ENCODE results near the gene CAND2.

Gene CAND2

GRCh38 chr3:12822725-12823373 is 26.4 kb downstream of the CAND2 start:
- peaks cover 9% of the 10 kb centered on the region; the same call in 1 of the 2 replicates for H3K36me3 ChIP-seq (ENCODE audit: insufficient read depth, low read depth, low read length)
- no peak overlapping the region for H3K9ac ChIP-seq (ENCODE audit: low read depth, low read length)
- H3K4me1 ChIP-seq (ENCODE audit: insufficient read depth, low read length): no peaks in the 10 kb centered on the region
- H3K9me3 ChIP-seq (ENCODE audit: insufficient read depth, low read depth, low read length): no peaks in the 10 kb centered on the region
- H3K27ac ChIP-seq (ENCODE audit: low read length): no peak overlapping the region
- H3K27me3 ChIP-seq (ENCODE audit: insufficient read depth, low read length): no peaks in the 10 kb centered on the region
- no peak overlapping the region for H3K4me3 ChIP-seq (ENCODE audit: low read length)

- peaks cover 7% of the 10 kb centered on the region; the same call in 1 of the 2 replicates for H3K36me3 ChIP-seq (ENCODE audit: insufficient read depth, low read depth, low read length)
- no peaks in the 10 kb centered on the region for H3K4me1 ChIP-seq (ENCODE audit: insufficient read depth, low read length)
- no peaks in the 10 kb centered on the region for H3K9me3 ChIP-seq (ENCODE audit: insufficient read depth, low read depth, low read length)
- H3K27ac ChIP-seq (ENCODE audit: low read length): no peak overlapping the region
- H3K27me3 ChIP-seq (ENCODE audit: insufficient read depth, low read length): no peaks in the 10 kb centered on the region
- no peak overlapping the region for H3K4me3 ChIP-seq (ENCODE audit: low read length)
- H3K9ac ChIP-seq (ENCODE audit: low read depth, low read length): no peak overlapping the region
Measured at GRCh38 chr3:12824299-12824698, 27.8 kb downstream of the CAND2 start.

DNA sequence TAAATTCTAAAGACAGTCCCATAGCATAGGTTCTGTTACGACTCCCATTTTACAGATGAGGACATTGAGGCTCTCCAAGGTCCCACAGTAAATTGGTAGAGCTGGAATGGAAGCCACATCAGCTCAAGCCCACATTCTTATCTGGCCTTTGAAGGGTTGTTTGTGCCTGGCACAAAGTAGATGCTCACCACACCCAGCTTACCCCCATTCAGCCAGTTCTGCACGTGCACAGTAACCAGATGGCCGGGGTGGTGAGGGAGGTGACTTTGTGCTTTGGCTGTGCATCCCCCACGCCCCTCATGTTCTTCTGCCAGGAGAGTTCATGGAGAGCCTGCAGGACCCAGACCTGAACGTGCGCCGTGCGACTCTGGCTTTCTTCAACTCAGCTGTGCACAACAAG is 28.7 kb downstream of the CAND2 start:
- no peak overlapping the region for H3K4me3 ChIP-seq (ENCODE audit: low read length)
- H3K27me3 ChIP-seq (ENCODE audit: insufficient read depth, low read length): no peaks in the 10 kb centered on the region
- H3K4me1 ChIP-seq (ENCODE audit: insufficient read depth, low read length): no peaks in the 10 kb centered on the region
- H3K36me3 ChIP-seq (ENCODE audit: insufficient read depth, low read depth, low read length): peaks cover 14% of the 10 kb centered on the region; the same call in 1 of the 2 replicates
- no peak overlapping the region for H3K9ac ChIP-seq (ENCODE audit: low read depth, low read length)
- no peak overlapping the region for H3K27ac ChIP-seq (ENCODE audit: low read length)
- H3K9me3 ChIP-seq (ENCODE audit: insufficient read depth, low read depth, low read length): no peaks in the 10 kb centered on the region

DNA sequence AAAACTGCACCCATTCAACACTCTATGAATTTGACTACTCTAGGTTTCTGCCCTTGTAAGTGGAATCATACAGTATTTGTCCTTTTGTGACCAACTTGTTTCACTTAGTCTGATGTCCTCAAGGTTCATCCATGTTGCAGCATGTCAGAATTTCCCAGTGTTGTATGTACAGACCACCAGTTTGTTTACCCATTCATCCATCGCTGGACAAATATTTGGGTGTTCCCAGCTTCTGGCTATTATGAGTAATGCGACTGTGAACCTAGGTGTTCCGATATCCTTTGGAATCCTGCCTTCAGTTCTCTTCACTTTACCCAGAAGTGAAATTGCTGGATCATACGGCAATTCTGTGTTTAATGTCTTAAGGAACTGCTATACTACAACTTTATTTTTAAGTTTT is 32.3 kb downstream of the CAND2 start:
- Histone ChIP-seq H3K27me3 (ENCODE audit: insufficient read depth, low read length) (no peaks in the 10 kb centered on the region), H3K27ac (ENCODE audit: low read length) (no peak overlapping the region), H3K9ac (ENCODE audit: low read depth, low read length) (no peak overlapping the region), H3K36me3 (ENCODE audit: insufficient read depth, low read depth, low read length) (peaks cover 43% of the 10 kb centered on the region), H3K4me3 (ENCODE audit: low read length) (no peak overlapping the region), H3K4me1 (ENCODE audit: insufficient read depth, low read length) (no peaks in the 10 kb centered on the region; the same call in 1 of the 2 replicates), H3K9me3 (ENCODE audit: insufficient read depth, low read depth, low read length) (no peaks in the 10 kb centered on the region)

DNA sequence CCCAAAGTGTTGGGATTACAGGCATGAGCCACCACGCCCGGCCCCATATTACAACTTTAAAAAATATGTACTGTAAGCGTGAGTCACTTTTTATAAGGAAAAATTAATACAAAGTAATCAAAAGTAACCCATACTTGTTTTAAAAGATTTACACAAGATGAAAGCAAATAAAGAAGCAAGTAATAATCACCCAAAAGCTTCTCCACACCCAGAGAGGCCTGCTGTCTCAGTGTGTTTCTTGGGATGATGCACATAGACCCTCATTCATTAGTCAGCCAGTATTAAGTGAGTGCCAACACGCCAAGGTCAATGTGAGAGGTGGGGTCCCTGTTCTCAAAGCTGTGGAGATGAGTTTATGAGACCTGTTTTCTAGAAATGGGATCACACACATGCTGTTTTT is 32.9 kb downstream of the CAND2 start:
- no peak overlapping the region for H3K9ac ChIP-seq (ENCODE audit: low read depth, low read length)
- no peak overlapping the region for H3K27ac ChIP-seq (ENCODE audit: low read length)
- peaks cover 50% of the 10 kb centered on the region for H3K36me3 ChIP-seq (ENCODE audit: insufficient read depth, low read depth, low read length)
- H3K27me3 ChIP-seq (ENCODE audit: insufficient read depth, low read length): no peaks in the 10 kb centered on the region
- H3K9me3 ChIP-seq (ENCODE audit: insufficient read depth, low read depth, low read length): no peaks in the 10 kb centered on the region
- H3K4me3 ChIP-seq (ENCODE audit: low read length): no peak overlapping the region
- peaks cover 3% of the 10 kb centered on the region; the same call in 1 of the 2 replicates for H3K4me1 ChIP-seq (ENCODE audit: insufficient read depth, low read length)

- Histone ChIP-seq H3K27me3 (ENCODE audit: insufficient read depth, low read length) (no peaks in the 10 kb centered on the region), H3K9me3 (ENCODE audit: insufficient read depth, low read depth, low read length) (no peaks in the 10 kb centered on the region), H3K4me3 (ENCODE audit: low read length) (no peak overlapping the region), H3K36me3 (ENCODE audit: insufficient read depth, low read depth, low read length) (peaks cover 57% of the 10 kb centered on the region), H3K4me1 (ENCODE audit: insufficient read depth, low read length) (peaks cover 9% of the 10 kb centered on the region; the same call in 1 of the 2 replicates), H3K27ac (ENCODE audit: low read length) (no peak overlapping the region), H3K9ac (ENCODE audit: low read depth, low read length) (no peak overlapping the region)
Measured at GRCh38 chr3:12829886-12830784, 33.7 kb downstream of the CAND2 start.

DNA sequence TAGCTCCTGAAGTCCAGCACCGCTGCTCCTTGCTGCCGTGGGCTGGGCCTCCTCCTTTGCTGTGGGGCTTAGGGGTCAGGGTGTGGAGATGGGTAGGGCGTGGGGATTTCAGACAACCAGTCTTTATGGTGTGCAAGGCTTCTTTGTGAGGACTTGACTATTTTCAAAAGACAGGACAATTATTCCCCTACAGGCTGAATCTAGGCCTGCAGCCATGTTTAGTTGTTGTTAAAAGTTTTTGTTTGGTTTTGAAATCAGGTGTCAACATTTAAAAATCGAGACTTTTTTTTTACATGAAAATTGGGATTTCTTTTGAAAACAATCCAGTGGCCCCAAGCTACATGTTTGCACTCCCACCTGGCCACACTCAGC is 34.3 kb downstream of the CAND2 start:
- no peaks in the 10 kb centered on the region for H3K9me3 ChIP-seq (ENCODE audit: insufficient read depth, low read depth, low read length)
- peaks cover 11% of the 10 kb centered on the region; the same call in 1 of the 2 replicates for H3K4me1 ChIP-seq (ENCODE audit: insufficient read depth, low read length)
- H3K4me3 ChIP-seq (ENCODE audit: low read length): no peak overlapping the region
- peaks cover 61% of the 10 kb centered on the region for H3K36me3 ChIP-seq (ENCODE audit: insufficient read depth, low read depth, low read length)
- no peak overlapping the region for H3K27ac ChIP-seq (ENCODE audit: low read length)
- H3K9ac ChIP-seq (ENCODE audit: low read depth, low read length): no peak overlapping the region
- no peaks in the 10 kb centered on the region for H3K27me3 ChIP-seq (ENCODE audit: insufficient read depth, low read length)

DNA sequence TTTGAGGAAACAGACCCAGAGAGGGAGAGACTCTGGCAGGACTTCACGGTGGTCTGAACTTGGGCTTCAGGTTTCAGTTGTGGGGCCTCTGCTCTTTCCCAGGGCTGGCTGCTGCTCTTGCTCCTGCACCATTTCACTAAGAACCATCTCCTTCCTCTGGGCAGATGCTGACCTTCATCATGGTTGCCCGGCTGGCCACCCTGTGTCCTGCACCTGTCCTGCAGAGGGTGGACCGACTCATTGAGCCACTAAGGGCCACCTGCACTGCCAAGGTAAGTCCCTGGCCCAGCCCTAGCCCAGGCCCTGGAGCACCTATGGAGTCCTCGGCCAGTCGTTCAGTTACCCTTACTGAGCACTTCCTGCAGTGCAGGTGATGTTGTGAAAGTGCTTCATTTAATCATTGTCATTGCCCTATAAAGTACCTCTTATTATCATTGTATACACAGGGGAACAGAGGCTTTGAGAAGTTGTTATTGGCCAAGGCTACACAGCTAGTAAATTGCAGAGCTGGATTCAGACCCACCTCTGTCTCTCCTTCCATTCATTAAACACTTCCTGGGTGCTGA is 34.9 kb downstream of the CAND2 start:
- Histone ChIP-seq H3K27ac (ENCODE audit: low read length) (no peak overlapping the region), H3K27me3 (ENCODE audit: insufficient read depth, low read length) (no peaks in the 10 kb centered on the region), H3K4me3 (ENCODE audit: low read length) (no peak overlapping the region), H3K4me1 (ENCODE audit: insufficient read depth, low read length) (peaks cover 11% of the 10 kb centered on the region; the same call in 1 of the 2 replicates), H3K36me3 (ENCODE audit: insufficient read depth, low read depth, low read length) (peaks cover 64% of the 10 kb centered on the region), H3K9me3 (ENCODE audit: insufficient read depth, low read depth, low read length) (no peaks in the 10 kb centered on the region), H3K9ac (ENCODE audit: low read depth, low read length) (no peak overlapping the region)

GRCh38 chr3:12832350-12833221 is 36.1 kb downstream of the CAND2 start:
- Histone ChIP-seq H3K4me1 (ENCODE audit: insufficient read depth, low read length) (peaks cover 11% of the 10 kb centered on the region; the same call in 1 of the 2 replicates), H3K4me3 (ENCODE audit: low read length) (no peak overlapping the region), H3K9me3 (ENCODE audit: insufficient read depth, low read depth, low read length) (no peaks in the 10 kb centered on the region), H3K27ac (ENCODE audit: low read length) (no peak overlapping the region), H3K36me3 (ENCODE audit: insufficient read depth, low read depth, low read length) (peaks cover 76% of the 10 kb centered on the region), H3K9ac (ENCODE audit: low read depth, low read length) (no peak overlapping the region), H3K27me3 (ENCODE audit: insufficient read depth, low read length) (no peaks in the 10 kb centered on the region)

DNA sequence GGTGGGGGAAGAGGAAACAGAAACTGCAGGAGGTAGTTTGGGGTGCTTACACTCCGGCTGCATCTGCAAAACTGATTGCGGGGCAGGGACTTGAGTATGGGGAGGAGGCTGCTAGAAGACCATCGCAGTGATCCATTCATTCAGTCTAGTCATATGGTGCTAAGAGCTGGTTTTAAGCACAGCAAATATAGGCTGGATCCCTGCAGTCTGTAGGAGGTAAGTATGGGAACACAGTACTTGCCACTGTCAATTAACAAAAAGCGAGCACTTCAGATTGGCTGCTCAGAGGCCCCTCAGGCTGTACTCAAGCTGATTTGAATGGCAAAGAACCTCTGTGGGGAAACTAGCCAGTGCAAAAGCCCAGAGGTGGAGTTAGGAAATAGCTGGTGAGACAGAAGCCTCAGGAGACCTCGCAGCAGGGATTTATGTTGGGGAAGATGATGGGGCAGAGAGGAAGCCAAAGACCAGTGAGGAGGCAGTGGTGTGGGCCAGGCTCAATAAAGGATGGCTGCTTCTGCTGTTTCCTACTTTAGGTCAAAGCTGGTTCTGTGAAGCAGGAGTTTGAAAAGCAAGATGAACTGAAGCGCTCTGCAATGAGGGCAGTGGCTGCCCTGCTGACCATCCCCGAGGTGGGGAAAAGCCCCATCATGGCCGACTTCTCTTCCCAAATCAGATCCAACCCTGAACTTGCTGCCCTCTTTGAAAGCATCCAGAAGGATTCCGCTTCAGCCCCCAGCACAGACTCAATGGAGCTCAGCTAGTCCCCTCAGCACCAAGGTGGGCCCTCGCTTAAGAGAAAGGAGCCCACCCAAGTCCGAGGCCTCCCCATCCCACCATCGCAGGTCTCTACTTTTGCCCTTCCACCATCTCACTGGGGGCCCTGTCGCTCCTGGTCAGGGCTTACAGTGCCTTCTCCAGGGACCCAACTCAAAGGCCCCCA is 37.0 kb downstream of the CAND2 start:
- H3K27me3 ChIP-seq (ENCODE audit: insufficient read depth, low read length): no peaks in the 10 kb centered on the region
- no peak overlapping the region for H3K4me3 ChIP-seq (ENCODE audit: low read length)
- peaks cover 14% of the 10 kb centered on the region; the same call in 1 of the 2 replicates for H3K4me1 ChIP-seq (ENCODE audit: insufficient read depth, low read length)
- peak overlapping the region; percentile 46; the same call in 1 of the 2 replicates for H3K9ac ChIP-seq (ENCODE audit: low read depth, low read length)
- H3K27ac ChIP-seq (ENCODE audit: low read length): no peak overlapping the region
- H3K9me3 ChIP-seq (ENCODE audit: insufficient read depth, low read depth, low read length): no peaks in the 10 kb centered on the region
- H3K36me3 ChIP-seq (ENCODE audit: insufficient read depth, low read depth, low read length): peaks cover 85% of the 10 kb centered on the region

Data from iPS-20b (cell line).